C4-2B (cell line): ENCODE data around the gene SRBD1.
A peak's percentile ranks its signal among the peaks of the same experiment; 100 is the strongest.

Experiments
- H3K27ac ChIP-seq: fragments of 450-650 bp; 2 replicates; pipeline ENCODE4 v1.5.1; 2017
- ZFX ChIP-seq: fragments of 450-650 bp; IDR thresholded peaks from 2 replicates; pipeline ENCODE4 v1.6.1; 2017
- TF ChIP-seq, protein P1 (sequence below): fragments of 450-650 bp; conservative IDR thresholded peaks from 2 replicates; pipeline ENCODE4 v1.5.1; 2017; ENCODE audit warnings: mild to moderate bottlenecking

Gene SRBD1

DNA sequence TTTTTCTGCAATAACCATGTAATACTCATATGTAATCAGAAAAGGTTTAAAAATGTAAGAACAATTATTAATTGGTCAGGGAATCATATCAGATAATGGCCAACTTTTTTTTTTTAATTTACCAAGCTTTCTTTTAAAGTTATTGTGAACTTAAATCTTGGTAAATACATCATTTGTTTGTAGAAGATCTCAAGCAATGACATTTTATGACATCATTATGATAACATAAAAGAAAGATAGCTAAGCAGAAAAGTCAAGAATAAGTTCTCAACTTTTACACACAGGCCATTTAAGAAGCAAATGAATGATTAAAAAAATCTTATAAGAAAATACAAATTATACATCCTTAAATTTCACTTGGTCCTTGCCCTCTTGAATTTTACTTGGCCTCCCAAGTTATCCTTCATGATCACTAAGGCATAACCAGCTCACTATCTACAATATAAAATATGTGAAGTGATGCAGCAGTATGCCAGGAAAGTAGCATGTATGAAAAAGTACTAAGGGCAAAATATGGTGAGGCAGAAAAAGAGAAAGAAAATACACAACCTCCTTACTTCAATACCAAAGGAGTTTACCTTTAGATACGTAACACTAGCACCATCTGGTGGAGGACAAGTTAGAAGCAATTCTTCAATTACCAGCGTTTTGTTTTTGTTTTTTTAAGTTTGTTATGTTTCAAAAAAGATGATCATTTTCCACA lies 116.6 kb downstream of the SRBD1 start:
- no peak overlapping the region for H3K27ac ChIP-seq

DNA sequence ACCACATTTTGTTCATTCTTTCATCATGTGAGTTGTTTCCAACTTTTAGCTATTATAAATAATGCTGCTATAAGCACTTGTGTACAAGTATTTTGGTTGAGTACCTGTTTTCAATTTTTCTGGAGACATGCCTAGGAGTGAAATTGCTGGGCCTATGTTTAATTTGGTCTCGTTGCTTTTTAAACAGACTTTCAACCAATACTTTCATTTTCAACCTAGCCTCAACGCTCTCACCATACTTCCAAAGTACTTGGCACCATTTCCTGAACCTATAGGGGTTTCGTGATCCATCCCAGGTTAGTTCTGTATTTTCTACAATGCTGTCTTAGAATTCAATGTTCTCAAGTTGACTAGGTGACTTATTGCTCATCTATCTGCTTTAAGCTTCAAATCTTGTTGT lies 126.1 kb downstream of the SRBD1 start:
- no peak for TF ChIP-seq ZFX
- TF ChIP-seq, protein P1, sequence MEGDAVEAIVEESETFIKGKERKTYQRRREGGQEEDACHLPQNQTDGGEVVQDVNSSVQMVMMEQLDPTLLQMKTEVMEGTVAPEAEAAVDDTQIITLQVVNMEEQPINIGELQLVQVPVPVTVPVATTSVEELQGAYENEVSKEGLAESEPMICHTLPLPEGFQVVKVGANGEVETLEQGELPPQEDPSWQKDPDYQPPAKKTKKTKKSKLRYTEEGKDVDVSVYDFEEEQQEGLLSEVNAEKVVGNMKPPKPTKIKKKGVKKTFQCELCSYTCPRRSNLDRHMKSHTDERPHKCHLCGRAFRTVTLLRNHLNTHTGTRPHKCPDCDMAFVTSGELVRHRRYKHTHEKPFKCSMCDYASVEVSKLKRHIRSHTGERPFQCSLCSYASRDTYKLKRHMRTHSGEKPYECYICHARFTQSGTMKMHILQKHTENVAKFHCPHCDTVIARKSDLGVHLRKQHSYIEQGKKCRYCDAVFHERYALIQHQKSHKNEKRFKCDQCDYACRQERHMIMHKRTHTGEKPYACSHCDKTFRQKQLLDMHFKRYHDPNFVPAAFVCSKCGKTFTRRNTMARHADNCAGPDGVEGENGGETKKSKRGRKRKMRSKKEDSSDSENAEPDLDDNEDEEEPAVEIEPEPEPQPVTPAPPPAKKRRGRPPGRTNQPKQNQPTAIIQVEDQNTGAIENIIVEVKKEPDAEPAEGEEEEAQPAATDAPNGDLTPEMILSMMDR, result no peak
- no peak overlapping the region for H3K27ac ChIP-seq

More for the DNA sequence above, 116.6 kb downstream of the SRBD1 start:
- TF ChIP-seq, protein P1, result peak; percentile 70
- TF ChIP-seq ZFX, result no peak

DNA sequence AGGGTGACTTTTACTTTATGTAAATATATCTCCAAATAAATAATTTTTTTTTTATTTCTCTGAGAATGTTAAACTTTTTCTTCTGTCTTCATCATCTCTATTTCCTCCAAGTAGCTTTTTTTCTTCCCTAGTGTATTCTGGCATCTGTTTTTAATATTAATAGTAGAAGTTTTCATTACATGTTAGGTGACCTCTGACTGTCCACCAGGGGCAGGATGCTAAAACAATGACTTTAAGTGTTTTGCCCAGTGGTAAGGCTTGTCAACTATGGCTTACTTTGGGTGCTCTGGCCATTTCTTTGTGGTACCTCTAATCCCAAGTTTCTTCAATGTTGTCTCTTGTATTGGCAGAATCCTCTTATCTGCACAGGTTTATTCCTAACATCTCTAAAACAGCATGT lies 127.1 kb downstream of the SRBD1 start:
- H3K27ac ChIP-seq, result no peak overlapping the region
- no peak for TF ChIP-seq ZFX
- TF ChIP-seq, protein P1, result peak; percentile 26

DNA sequence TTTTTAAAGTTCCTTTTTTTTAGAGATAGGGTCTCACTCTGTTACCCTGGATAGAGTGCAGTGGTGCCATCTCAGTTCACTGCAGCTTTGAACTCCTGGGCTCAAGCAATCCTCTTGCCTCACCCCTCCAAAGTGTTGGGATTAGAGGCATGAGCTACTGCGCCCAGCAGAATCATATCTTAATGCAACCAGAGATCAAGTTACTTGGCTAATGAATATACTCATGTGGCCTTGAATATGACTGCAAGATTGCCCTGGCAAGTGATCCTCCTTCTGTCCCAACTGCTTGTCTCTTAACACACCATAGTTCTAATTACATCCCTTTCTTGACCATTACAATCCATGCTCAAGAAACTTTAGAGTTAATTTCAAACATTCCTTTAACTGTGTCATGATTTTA lies 133.5 kb downstream of the SRBD1 start:
- TF ChIP-seq, protein P1, result no peak
- no peak for TF ChIP-seq ZFX
- H3K27ac ChIP-seq, result no peak overlapping the region

DNA sequence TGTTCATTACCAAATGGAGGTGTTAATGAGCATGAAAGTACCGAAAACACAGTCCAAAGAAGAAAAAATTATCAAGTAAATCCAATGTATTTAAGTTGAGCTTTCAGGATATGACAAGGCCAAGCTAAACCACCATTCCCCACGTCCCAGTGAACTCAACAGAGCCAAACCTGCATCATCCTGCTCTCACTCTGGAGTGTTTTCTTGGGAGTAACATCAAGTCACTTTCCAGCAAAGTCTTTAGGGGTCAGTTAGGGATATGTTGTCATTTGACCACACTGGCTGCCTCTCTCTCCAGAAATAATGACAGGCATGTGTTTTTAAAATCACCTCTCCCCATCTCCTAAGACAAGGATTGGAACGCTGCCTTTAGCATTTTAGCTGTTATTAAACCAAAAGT lies 140.5 kb downstream of the SRBD1 start:
- no peak for TF ChIP-seq ZFX
- TF ChIP-seq, protein P1, result no peak
- no peak overlapping the region for H3K27ac ChIP-seq

DNA sequence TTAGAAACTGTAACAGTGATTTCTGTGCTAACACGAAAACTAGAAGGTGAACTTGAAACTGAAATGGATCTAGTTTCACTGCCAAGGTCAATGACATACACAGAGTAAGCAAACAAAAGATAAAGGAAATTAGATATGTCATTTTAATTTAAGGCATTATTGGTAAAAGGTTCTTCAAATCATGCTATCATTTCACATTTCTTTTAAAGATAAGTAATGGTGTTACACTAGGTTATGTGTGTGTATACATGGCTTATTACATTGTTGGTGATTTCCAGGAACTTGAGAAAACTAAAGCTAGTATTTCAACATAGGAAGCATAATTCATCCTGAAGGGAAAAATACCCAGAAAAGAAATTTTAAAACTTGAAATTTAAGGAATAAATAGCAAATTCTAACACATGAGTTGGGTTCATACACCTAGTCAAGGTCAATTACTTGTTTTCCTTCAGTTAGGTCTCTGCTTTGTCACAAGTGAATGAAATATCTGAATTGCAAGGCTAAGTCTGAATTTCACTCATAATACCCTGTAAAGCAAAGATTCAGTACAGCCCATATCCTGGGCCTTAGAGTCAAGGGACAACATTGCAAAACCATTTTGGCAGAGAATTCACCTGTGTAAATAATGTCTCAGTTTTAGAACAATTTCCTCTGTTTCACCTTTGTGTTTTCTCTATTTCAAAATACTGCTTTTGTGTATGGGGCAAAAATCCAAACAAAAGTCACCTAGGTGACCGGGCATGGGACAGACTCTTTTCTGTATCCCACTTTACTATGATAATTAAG lies 141.6 kb downstream of the SRBD1 start:
- TF ChIP-seq, protein P1, result no peak
- TF ChIP-seq ZFX, result no peak
- no peak overlapping the region for H3K27ac ChIP-seq

DNA sequence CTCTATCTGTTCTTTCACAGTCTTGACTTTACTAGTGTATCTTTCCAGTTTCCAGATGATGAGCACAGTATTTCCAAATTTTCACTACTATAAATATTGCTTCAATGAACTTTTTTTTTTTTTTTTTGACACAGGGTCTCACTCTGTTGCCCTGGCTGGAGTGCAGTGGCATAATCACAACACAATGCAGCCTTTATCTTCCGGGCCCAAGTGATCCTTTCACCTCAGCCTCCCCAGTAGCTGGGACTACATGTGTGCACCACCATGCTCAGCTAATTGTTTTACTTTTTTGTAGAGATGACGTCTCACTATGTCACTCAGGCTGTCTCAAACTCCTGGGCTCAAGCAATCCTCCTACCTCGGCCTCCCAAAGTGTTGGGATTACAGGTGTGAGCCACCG lies 142.8 kb downstream of the SRBD1 start:
- H3K27ac ChIP-seq, result no peak overlapping the region
- TF ChIP-seq, protein P1, result no peak
- no peak for TF ChIP-seq ZFX
